ENCODE results near the gene IMMP2L.

- TF ChIP-seq EZH2 (IDR thresholded peaks at IDR 0.05; ENCODE audit: insufficient read depth, poor library complexity, severe bottlenecking): no peak
- TF ChIP-seq EZH2phosphoT487 (IDR thresholded peaks at IDR 0.05; ENCODE audit: insufficient read depth, low read depth): no peak
Measured at GRCh38 chr7:111537134-111537533, 25.2 kb downstream of the IMMP2L start.

Data from GM23248 (cell line).